Astrocyte (in vitro differentiated cells and primary cell): ENCODE data around the gene TGFB2.

ENCODE experiments used
- EZH2 ChIP-seq: IDR thresholded peaks from 2 replicates; pipeline ENCODE4 v1.6.1; 2012; ENCODE audit warnings: mild to moderate bottlenecking, low read length, inconsistent platforms; ENCODE audit not compliant: insufficient read depth
- TF ChIP-seq, protein P1 (sequence below): IDR thresholded peaks from 2 replicates; pipeline ENCODE4 v1.5.1; 2011; ENCODE audit warnings: low read depth, mild to moderate bottlenecking, inconsistent platforms, low read length, moderate library complexity; ENCODE audit not compliant: insufficient read depth

DNA sequence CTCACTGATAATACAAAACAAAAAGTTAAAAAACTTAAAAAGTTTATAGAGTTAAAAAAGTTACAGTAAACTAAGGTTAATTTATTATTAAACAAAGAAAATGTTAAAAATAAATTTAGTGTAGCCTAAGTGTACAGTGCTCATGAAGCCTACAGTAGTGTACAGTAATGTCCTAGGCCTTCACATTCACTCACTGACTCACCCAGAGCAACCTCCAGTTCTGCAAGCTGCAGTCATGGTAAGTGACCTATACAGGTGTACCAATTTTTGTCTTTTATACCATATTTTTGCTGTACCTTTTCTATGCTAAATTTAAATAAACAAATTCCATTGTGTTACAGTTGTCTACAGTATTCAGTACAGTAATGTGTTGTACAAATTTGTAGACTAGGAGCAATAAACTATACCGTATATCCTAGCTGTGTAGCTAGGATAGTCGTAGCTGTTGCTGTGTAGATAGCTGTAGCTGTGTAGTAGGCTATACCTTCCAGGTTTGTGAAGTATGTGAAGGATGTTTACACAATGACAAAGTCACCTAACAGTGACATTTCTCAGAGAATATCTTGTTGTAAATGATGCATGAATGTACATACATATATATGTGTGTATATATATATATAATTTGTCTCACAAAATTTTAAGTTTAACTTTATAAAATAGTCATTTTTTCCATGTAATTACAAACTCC, 140.2 kb downstream of the TGFB2 start:
- TF ChIP-seq, protein P1, sequence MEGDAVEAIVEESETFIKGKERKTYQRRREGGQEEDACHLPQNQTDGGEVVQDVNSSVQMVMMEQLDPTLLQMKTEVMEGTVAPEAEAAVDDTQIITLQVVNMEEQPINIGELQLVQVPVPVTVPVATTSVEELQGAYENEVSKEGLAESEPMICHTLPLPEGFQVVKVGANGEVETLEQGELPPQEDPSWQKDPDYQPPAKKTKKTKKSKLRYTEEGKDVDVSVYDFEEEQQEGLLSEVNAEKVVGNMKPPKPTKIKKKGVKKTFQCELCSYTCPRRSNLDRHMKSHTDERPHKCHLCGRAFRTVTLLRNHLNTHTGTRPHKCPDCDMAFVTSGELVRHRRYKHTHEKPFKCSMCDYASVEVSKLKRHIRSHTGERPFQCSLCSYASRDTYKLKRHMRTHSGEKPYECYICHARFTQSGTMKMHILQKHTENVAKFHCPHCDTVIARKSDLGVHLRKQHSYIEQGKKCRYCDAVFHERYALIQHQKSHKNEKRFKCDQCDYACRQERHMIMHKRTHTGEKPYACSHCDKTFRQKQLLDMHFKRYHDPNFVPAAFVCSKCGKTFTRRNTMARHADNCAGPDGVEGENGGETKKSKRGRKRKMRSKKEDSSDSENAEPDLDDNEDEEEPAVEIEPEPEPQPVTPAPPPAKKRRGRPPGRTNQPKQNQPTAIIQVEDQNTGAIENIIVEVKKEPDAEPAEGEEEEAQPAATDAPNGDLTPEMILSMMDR: no peak
- no peak for TF ChIP-seq EZH2
